Measurements from ENCODE around the gene PDE4B.

Gene PDE4B

GRCh38 chr1:65880611-65881010, 87.9 kb downstream of the PDE4B start:
- no peak for DNase-seq (ENCODE audit: extremely low read depth in 1 of 2, low read depth in 1 of 2)

- DNase-seq (ENCODE audit: extremely low read depth in 1 of 2, low read depth in 1 of 2) = no peak
Observed at GRCh38 chr1:65881067-65881594, 88.4 kb downstream of the PDE4B start.

- DNase-seq (ENCODE audit: extremely low read depth in 1 of 2, low read depth in 1 of 2) = no peak
Observed at GRCh38 chr1:65882076-65882475, 89.4 kb downstream of the PDE4B start.

- DNase-seq (ENCODE audit: extremely low read depth in 1 of 2, low read depth in 1 of 2) = no peak
Observed at GRCh38 chr1:65889441-65889840, 96.7 kb downstream of the PDE4B start.

GRCh38 chr1:65890201-65890843, 97.6 kb downstream of the PDE4B start:
- DNase-seq (ENCODE audit: extremely low read depth in 1 of 2, low read depth in 1 of 2) = no peak

- no peak for DNase-seq (ENCODE audit: extremely low read depth in 1 of 2, low read depth in 1 of 2)
Observed at GRCh38 chr1:65894738-65895605, 102.3 kb downstream of the PDE4B start.

GRCh38 chr1:65896721-65897120, 104.0 kb downstream of the PDE4B start:
- no peak for DNase-seq (ENCODE audit: extremely low read depth in 1 of 2, low read depth in 1 of 2)

- DNase-seq (ENCODE audit: extremely low read depth in 1 of 2, low read depth in 1 of 2) = no peak
Observed at GRCh38 chr1:65897485-65897884, 104.8 kb downstream of the PDE4B start.

- DNase-seq (ENCODE audit: extremely low read depth in 1 of 2, low read depth in 1 of 2) = no peak
Observed at GRCh38 chr1:65904681-65905083, 112.0 kb downstream of the PDE4B start.

- no peak for DNase-seq (ENCODE audit: extremely low read depth in 1 of 2, low read depth in 1 of 2)
Observed at GRCh38 chr1:65910432-65910831, 117.7 kb downstream of the PDE4B start.

- no peak for DNase-seq (ENCODE audit: extremely low read depth in 1 of 2, low read depth in 1 of 2)
Observed at GRCh38 chr1:65911679-65912078, 119.0 kb downstream of the PDE4B start.

GRCh38 chr1:65918564-65918963, 125.9 kb downstream of the PDE4B start:
- no peak for DNase-seq (ENCODE audit: extremely low read depth in 1 of 2, low read depth in 1 of 2)

- DNase-seq (ENCODE audit: extremely low read depth in 1 of 2, low read depth in 1 of 2) = no peak
Observed at GRCh38 chr1:65921446-65921845, 128.8 kb downstream of the PDE4B start.

- DNase-seq (ENCODE audit: extremely low read depth in 1 of 2, low read depth in 1 of 2) = no peak
Observed at GRCh38 chr1:65924471-65924870, 131.8 kb downstream of the PDE4B start.

GRCh38 chr1:65938506-65938905, 145.8 kb downstream of the PDE4B start:
- DNase-seq (ENCODE audit: extremely low read depth in 1 of 2, low read depth in 1 of 2) = no peak

- no peak for DNase-seq (ENCODE audit: extremely low read depth in 1 of 2, low read depth in 1 of 2)
Observed at GRCh38 chr1:65939191-65939590, 146.5 kb downstream of the PDE4B start.

- no peak for DNase-seq (ENCODE audit: extremely low read depth in 1 of 2, low read depth in 1 of 2)
Observed at GRCh38 chr1:65939636-65940035, 146.9 kb downstream of the PDE4B start.

GRCh38 chr1:65940126-65940525, 147.4 kb downstream of the PDE4B start:
- no peak for DNase-seq (ENCODE audit: extremely low read depth in 1 of 2, low read depth in 1 of 2)

- DNase-seq (ENCODE audit: extremely low read depth in 1 of 2, low read depth in 1 of 2) = no peak
Observed at GRCh38 chr1:65942476-65942875, 149.8 kb downstream of the PDE4B start.

GRCh38 chr1:65946376-65946775, 153.7 kb downstream of the PDE4B start:
- no peak for DNase-seq (ENCODE audit: extremely low read depth in 1 of 2, low read depth in 1 of 2)

- DNase-seq (ENCODE audit: extremely low read depth in 1 of 2, low read depth in 1 of 2) = no peak
Observed at GRCh38 chr1:65946960-65947359, 154.3 kb downstream of the PDE4B start.

GRCh38 chr1:65948609-65949229, 156.0 kb downstream of the PDE4B start:
- DNase-seq (ENCODE audit: extremely low read depth in 1 of 2, low read depth in 1 of 2) = no peak
